ENCODE data around the gene ADRM1.

Gene ADRM1

GRCh38 chr20:62281161-62281933 is 21.4 kb upstream of the ADRM1 start:
- no peak for DNase-seq

- no peak for DNase-seq
Measured at GRCh38 chr20:62282103-62282502, 20.7 kb upstream of the ADRM1 start.

GRCh38 chr20:62282877-62283503 is 19.8 kb upstream of the ADRM1 start:
- DNase-seq: no peak

- DNase-seq: no peak
Measured at GRCh38 chr20:62284448-62284847, 18.3 kb upstream of the ADRM1 start.

- no peak for DNase-seq
Measured at GRCh38 chr20:62285151-62285550, 17.6 kb upstream of the ADRM1 start.

GRCh38 chr20:62285722-62286121 is 17.1 kb upstream of the ADRM1 start:
- DNase-seq: no peak

GRCh38 chr20:62286493-62287064 is 16.2 kb upstream of the ADRM1 start:
- no peak for DNase-seq

GRCh38 chr20:62287129-62287528 is 15.7 kb upstream of the ADRM1 start:
- DNase-seq: no peak

- no peak for DNase-seq
Measured at GRCh38 chr20:62287759-62288534, 14.8 kb upstream of the ADRM1 start.

GRCh38 chr20:62288535-62289105 is 14.2 kb upstream of the ADRM1 start:
- DNase-seq: no peak

GRCh38 chr20:62289131-62289530 is 13.7 kb upstream of the ADRM1 start:
- DNase-seq: no peak

- no peak for DNase-seq
Measured at GRCh38 chr20:62289898-62290297, 12.9 kb upstream of the ADRM1 start.

GRCh38 chr20:62291251-62292066 is 11.3 kb upstream of the ADRM1 start:
- DNase-seq: no peak

- DNase-seq: no peak
Measured at GRCh38 chr20:62292108-62292507, 10.7 kb upstream of the ADRM1 start.

GRCh38 chr20:62293111-62293784 is 9.5 kb upstream of the ADRM1 start:
- no peak for DNase-seq

- DNase-seq: no peak
Measured at GRCh38 chr20:62293946-62294345, 8.9 kb upstream of the ADRM1 start.

GRCh38 chr20:62294516-62294915 is 8.3 kb upstream of the ADRM1 start:
- no peak for DNase-seq

GRCh38 chr20:62296724-62297448 is 5.9 kb upstream of the ADRM1 start:
- DNase-seq: no peak

GRCh38 chr20:62297449-62298227 is 5.2 kb upstream of the ADRM1 start:
- no peak for DNase-seq

All from NCI-H2171 (cell line).